ENCODE results near the gene TTLL10. TPM values are rescaled to one million over a fixed set of nuclear protein-coding genes. Genes with fewer than 3 reads are reported as not detected.

Gene TTLL10
- polyA plus RNA-seq, 2 of the 4 experiments (the other 2 are of a cell fraction) = not detected

GRCh38 chr1:1177452-1178206 is 3.9 kb downstream of the TTLL10 start:
- DNase-seq (ENCODE audit: low read depth in 1 of 2, low spot score in 1 of 2) = no peak
- ChIA-PET POLR2A (no interaction called here), CTCF (interaction anchor here (1.5 kb wide), 1 partner anchor 55 kb away, joined by 5 read pairs; no protein-coding TSS in a partner anchor)
- Histone ChIP-seq H3K4me2 (no peak overlapping the region), H3K4me3 (no peak overlapping the region), H3K27ac (no peak overlapping the region), H3K4me1 (no peaks in the 10 kb centered on the region), H3K9me3 (no peaks in the 10 kb centered on the region)
- WGBS (ENCODE audit: missing lambda C conversion rate) = 61% methylated on average over 13 of the region's 21 CpGs
- ATAC-seq = no peak
- FAIRE-seq = no peak
- TF ChIP-seq, protein P1, sequence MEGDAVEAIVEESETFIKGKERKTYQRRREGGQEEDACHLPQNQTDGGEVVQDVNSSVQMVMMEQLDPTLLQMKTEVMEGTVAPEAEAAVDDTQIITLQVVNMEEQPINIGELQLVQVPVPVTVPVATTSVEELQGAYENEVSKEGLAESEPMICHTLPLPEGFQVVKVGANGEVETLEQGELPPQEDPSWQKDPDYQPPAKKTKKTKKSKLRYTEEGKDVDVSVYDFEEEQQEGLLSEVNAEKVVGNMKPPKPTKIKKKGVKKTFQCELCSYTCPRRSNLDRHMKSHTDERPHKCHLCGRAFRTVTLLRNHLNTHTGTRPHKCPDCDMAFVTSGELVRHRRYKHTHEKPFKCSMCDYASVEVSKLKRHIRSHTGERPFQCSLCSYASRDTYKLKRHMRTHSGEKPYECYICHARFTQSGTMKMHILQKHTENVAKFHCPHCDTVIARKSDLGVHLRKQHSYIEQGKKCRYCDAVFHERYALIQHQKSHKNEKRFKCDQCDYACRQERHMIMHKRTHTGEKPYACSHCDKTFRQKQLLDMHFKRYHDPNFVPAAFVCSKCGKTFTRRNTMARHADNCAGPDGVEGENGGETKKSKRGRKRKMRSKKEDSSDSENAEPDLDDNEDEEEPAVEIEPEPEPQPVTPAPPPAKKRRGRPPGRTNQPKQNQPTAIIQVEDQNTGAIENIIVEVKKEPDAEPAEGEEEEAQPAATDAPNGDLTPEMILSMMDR (IDR thresholded peaks at IDR 0.05) = no peak
- TF ChIP-seq PBX3 (IDR thresholded peaks at IDR 0.05) = no peak
- no peak for TF ChIP-seq CBX2 (IDR thresholded peaks at IDR 0.05; ENCODE audit: borderline replicate concordance, low read depth)
- TF ChIP-seq PHF8 (IDR thresholded peaks at IDR 0.05; ENCODE audit: borderline replicate concordance, low read depth) = no peak
- no peak for TF ChIP-seq HEYL (CRISPR knock-in tag; IDR thresholded peaks at IDR 0.05)
- no peak for TF ChIP-seq HES2 (IDR thresholded peaks at IDR 0.05)
- TF ChIP-seq MAFK (IDR thresholded peaks at IDR 0.05; ENCODE audit: partially characterized antibody) = no peak
- no peak for TF ChIP-seq NPAS2 (CRISPR knock-in tag; IDR thresholded peaks at IDR 0.05; ENCODE audit: borderline replicate concordance)
- TF ChIP-seq RFX5 (IDR thresholded peaks at IDR 0.05) = no peak
- no peak for TF ChIP-seq CHD2 (IDR thresholded peaks at IDR 0.05; ENCODE audit: low read length, partially characterized antibody)

- Histone ChIP-seq H3K27ac (no peak overlapping the region), H3K4me2 (no peak overlapping the region), H3K4me1 (no peaks in the 10 kb centered on the region), H3K9me3 (no peaks in the 10 kb centered on the region), H3K4me3 (no peak overlapping the region)
- FAIRE-seq = no peak
- no peak for TF ChIP-seq E2F6 (IDR thresholded peaks at IDR 0.05; ENCODE audit: borderline replicate concordance, low read depth)
- WGBS (ENCODE audit: missing lambda C conversion rate) = no CpG with 5 or more reads among the region's 32 CpGs
- POLR2A ChIA-PET = no interaction called here
- CTCF ChIA-PET = interaction anchor here (1.2 to 1.5 kb wide), 2 partner anchors 57 to 112 kb away, joined by 4 to 5 read pairs; no protein-coding TSS in a partner anchor
- no peak for DNase-seq (ENCODE audit: low read depth in 1 of 2, low spot score in 1 of 2)
- no peak for ATAC-seq
Measured at GRCh38 chr1:1178794-1179331, 5.2 kb downstream of the TTLL10 start.

GRCh38 chr1:1179346-1179982 is 5.8 kb downstream of the TTLL10 start:
- TF ChIP-seq FOSL2 (IDR thresholded peaks at IDR 0.05) (no peak), FOSL2 (CRISPR knock-in tag; IDR thresholded peaks at IDR 0.05) (no peak), HOXA7 (CRISPR knock-in tag; IDR thresholded peaks at IDR 0.05) (no peak), HMGXB4 (CRISPR knock-in tag; IDR thresholded peaks at IDR 0.05; ENCODE audit: borderline replicate concordance) (no peak), KDM1A (IDR thresholded peaks at IDR 0.05; ENCODE audit: low read depth) (no peak), RARB (CRISPR knock-in tag; IDR thresholded peaks at IDR 0.05) (no peak), MYC (IDR thresholded peaks at IDR 0.05; ENCODE audit: borderline replicate concordance, low read length) (no peak), PHF8 (IDR thresholded peaks at IDR 0.05; ENCODE audit: borderline replicate concordance, low read depth) (no peak), EHF (CRISPR knock-in tag; IDR thresholded peaks at IDR 0.05) (no peak), BHLHE40 (IDR thresholded peaks at IDR 0.05; ENCODE audit: low read depth, low read length) (no peak)
- ChIA-PET CTCF (interaction anchor here (0.6 to 1.2 kb wide), 3 partner anchors 56 to 122 kb away, joined by 3 to 5 read pairs (median 4); no protein-coding TSS in a partner anchor), POLR2A (no interaction called here)
- 91% methylated on average over 11 of the region's 25 CpGs for WGBS (ENCODE audit: missing lambda C conversion rate)
- Histone ChIP-seq H3K27ac (no peak overlapping the region), H3K4me3 (no peak overlapping the region), H3K9me3 (no peaks in the 10 kb centered on the region), H3K4me2 (no peak overlapping the region), H3K4me1 (no peaks in the 10 kb centered on the region)
- no peak for DNase-seq (ENCODE audit: low read depth in 1 of 2, low spot score in 1 of 2)
- no peak for ATAC-seq
- FAIRE-seq = no peak
